ENCODE measurements around the gene CD244. TPM values are rescaled to one million over a fixed set of nuclear protein-coding genes. Genes with fewer than 3 reads are reported as not detected.
"Not testable (repeated sequence)": the region's sequence is repeated elsewhere in the genome, so short reads cannot be mapped to it uniquely, and the experiment has no call there.

Gene CD244
- total RNA-seq = 0.91 TPM

GRCh38 chr1:160862203-160863060 is at the start of gene CD244:
Gene CD244, minus strand, starts transcription at chr1:160862887. Its CDS starts 210 bp downstream, at chr1:160862677.
- ATAC-seq (peak; percentile 21), DNase-seq (ENCODE audit: low spot score) (no peak)

- ATAC-seq (no peak), DNase-seq (ENCODE audit: low spot score) (no peak)
These were observed 49.2 kb upstream of the CD244 start for GRCh38 chr1:160911925-160912324.

- no peak for ATAC-seq
- no peak for DNase-seq (ENCODE audit: low spot score)
These were observed 48.8 kb upstream of the CD244 start for GRCh38 chr1:160911441-160911840.

GRCh38 chr1:160910170-160910750 is 47.6 kb upstream of the CD244 start:
- DNase-seq (ENCODE audit: low spot score) (no peak), ATAC-seq (no peak)

GRCh38 chr1:160907976-160908375 is 45.3 kb upstream of the CD244 start:
- ATAC-seq (no peak), DNase-seq (ENCODE audit: low spot score) (no peak)

GRCh38 chr1:160905617-160905989 is 42.9 kb upstream of the CD244 start:
- no peak for ATAC-seq
- DNase-seq (ENCODE audit: low spot score) = no peak

GRCh38 chr1:160904783-160905616 is 42.3 kb upstream of the CD244 start:
- ATAC-seq = no peak
- DNase-seq (ENCODE audit: low spot score) = no peak

- not testable (repeated sequence) for DNase-seq (ENCODE audit: low spot score); ATAC-seq
These were observed 39.6 kb upstream of the CD244 start for GRCh38 chr1:160902251-160902650.

GRCh38 chr1:160901768-160902167 is 39.1 kb upstream of the CD244 start:
- DNase-seq (ENCODE audit: low spot score) (no peak), ATAC-seq (no peak)

GRCh38 chr1:160900683-160901082 is 38.0 kb upstream of the CD244 start:
- not testable (repeated sequence) for DNase-seq (ENCODE audit: low spot score); ATAC-seq

- not testable (repeated sequence) for DNase-seq (ENCODE audit: low spot score); ATAC-seq
These were observed 31.9 kb upstream of the CD244 start for GRCh38 chr1:160894368-160895135.

- DNase-seq (ENCODE audit: low spot score) (no peak), ATAC-seq (no peak)
These were observed 28.8 kb upstream of the CD244 start for GRCh38 chr1:160891474-160891873.

- no peak for ATAC-seq
- DNase-seq (ENCODE audit: low spot score) = no peak
These were observed 26.2 kb upstream of the CD244 start for GRCh38 chr1:160888926-160889325.

- ATAC-seq = no peak
- DNase-seq (ENCODE audit: low spot score) = no peak
These were observed 24.4 kb upstream of the CD244 start for GRCh38 chr1:160887071-160887470.

GRCh38 chr1:160885042-160885441 is 22.4 kb upstream of the CD244 start, which contains the start of gene ITLN1:
Gene ITLN1, minus strand, starts transcription at chr1:160885180. Its CDS starts 303 bp downstream, at chr1:160884877.
- no peak for ATAC-seq
- DNase-seq (ENCODE audit: low spot score) = no peak

- no peak for DNase-seq (ENCODE audit: low spot score)
- no peak for ATAC-seq
These were observed 21.9 kb upstream of the CD244 start for GRCh38 chr1:160884579-160884978.

- no peak for DNase-seq (ENCODE audit: low spot score)
- ATAC-seq = peak; percentile 41
These were observed 21.2 kb upstream of the CD244 start for GRCh38 chr1:160883581-160884513.

GRCh38 chr1:160882582-160882981 is 19.9 kb upstream of the CD244 start:
- DNase-seq (ENCODE audit: low spot score) (no peak), ATAC-seq (no peak)

- not testable (repeated sequence) for DNase-seq (ENCODE audit: low spot score)
- ATAC-seq = peak; percentile 31
These were observed 18.6 kb upstream of the CD244 start for GRCh38 chr1:160881264-160881663.
